SIG-M5 treated with dmso at 0.1 percent for 504 hours (cell line): ENCODE results near the gene ASPA.
"Not testable (repeated sequence)": the region's sequence is repeated elsewhere in the genome, so short reads cannot be mapped to it uniquely, and the experiment has no call there.

ENCODE experiments used
- DNase-seq: peaks from one replicate; lab custom pipeline; 2025; ENCODE audit not compliant: unreplicated experiment; lab: John Stamatoyannopoulos, UW

Gene ASPA

GRCh38 chr17:3507071-3507470, 31.3 kb downstream of the ASPA start:
- no peak for DNase-seq

- no peak for DNase-seq
Observed at GRCh38 chr17:3507869-3508268, 32.1 kb downstream of the ASPA start.

- DNase-seq = no peak
Observed at GRCh38 chr17:3510090-3510489, 34.3 kb downstream of the ASPA start.

GRCh38 chr17:3511852-3512504, 36.2 kb downstream of the ASPA start:
- DNase-seq = no peak

GRCh38 chr17:3512505-3513171, 36.8 kb downstream of the ASPA start:
- no peak for DNase-seq

- no peak for DNase-seq
Observed at GRCh38 chr17:3513305-3514035, 37.7 kb downstream of the ASPA start.

GRCh38 chr17:3514167-3514566, 38.4 kb downstream of the ASPA start:
- not testable (repeated sequence) for DNase-seq

GRCh38 chr17:3514873-3515272, 39.1 kb downstream of the ASPA start:
- no peak for DNase-seq

GRCh38 chr17:3519472-3519871, 43.7 kb downstream of the ASPA start:
- DNase-seq = not testable (repeated sequence)

- no peak for DNase-seq
Observed at GRCh38 chr17:3524024-3524423, 48.2 kb downstream of the ASPA start.

GRCh38 chr17:3526491-3526890, 50.7 kb downstream of the ASPA start:
- no peak for DNase-seq

GRCh38 chr17:3526971-3527370, 51.2 kb downstream of the ASPA start:
- DNase-seq = no peak

- DNase-seq = no peak
Observed at GRCh38 chr17:3527468-3527867, 51.7 kb downstream of the ASPA start.

- DNase-seq = no peak
Observed at GRCh38 chr17:3527896-3528295, 52.1 kb downstream of the ASPA start.

- DNase-seq = no peak
Observed at GRCh38 chr17:3528403-3528851, 52.6 kb downstream of the ASPA start.

GRCh38 chr17:3528880-3529511, 53.2 kb downstream of the ASPA start:
- DNase-seq = no peak

GRCh38 chr17:3529817-3530741, 54.3 kb downstream of the ASPA start:
- no peak for DNase-seq

GRCh38 chr17:3531266-3532101, 55.7 kb downstream of the ASPA start:
- DNase-seq = no peak

GRCh38 chr17:3532106-3532858, 56.5 kb downstream of the ASPA start:
- DNase-seq = no peak
